Ascending aorta (tissue), 2 donors: Measurements from ENCODE around the gene FRMD3. TPM values are rescaled to one million over a fixed set of nuclear protein-coding genes. Genes with fewer than 3 reads are reported as not detected.

Experiments
- DNase-seq, 2 donors: peaks; one replicate each; pipeline ENCODE4 v3.0.0-alpha.2; 2019; ENCODE audit warnings: low spot score in 2 of 2
- H3K27ac ChIP-seq, 2 donors: fragments of 200-600 bp; sonication (generic); one replicate each; pipeline ENCODE4 v1.5.1; 2016 to 2017; ENCODE audit warnings: mild to moderate bottlenecking in 1 of 2
- H3K27me3 ChIP-seq: fragments of 200-600 bp; sonication (generic); one replicate; pipeline ENCODE4 v1.5.1; 2017
- H3K36me3 ChIP-seq, 2 donors: fragments of 200-600 bp; sonication (generic); one replicate each; pipeline ENCODE4 v1.5.1; 2016
- H3K4me1 ChIP-seq, 2 donors: fragments of 200-600 bp; sonication (generic); one replicate each; pipeline ENCODE4 v1.5.1; 2016 to 2017; ENCODE audit warnings: mild to moderate bottlenecking in 1 of 2
- H3K4me3 ChIP-seq, 2 donors: fragments of 200-600 bp; sonication (generic); one replicate each; pipeline ENCODE4 v1.5.1; 2016 to 2017; ENCODE audit warnings: mild to moderate bottlenecking in 1 of 2
- H3K9me3 ChIP-seq, 2 donors: fragments of 200-600 bp; sonication (generic); one replicate each; pipeline ENCODE4 v1.5.1; 2016
- intact Hi-C: fragments of 100-400 bp; cut with DNase I; formaldehyde crosslinking; loops from one replicate; pipeline ENCODE4 v1.15.1; 2023
- total RNA-seq: library from RNA; depleted of rRNA; stranded (reverse); fragments of >200 nt; gene quantifications from one replicate; pipeline ENCODE4 v1.1.0, GENCODE V29; 2016
- TF ChIP-seq, protein P1 (sequence below), 3 experiments: fragments of 200-600 bp in 2 of 3; fragments of 450-650 bp in 1 of 3; sonication (generic) in 2 of 3; IDR thresholded peaks; one replicate each; pipeline ENCODE4 v1.5.1; 2016 to 2019; ENCODE audit warnings: antibody characterized with exemption in 3 of 3, mild to moderate bottlenecking in 1 of 3, moderate library complexity in 1 of 3

FRMD3 gene
- total RNA-seq, 1 donor from 2014 or later = 8.5 TPM

DNA sequence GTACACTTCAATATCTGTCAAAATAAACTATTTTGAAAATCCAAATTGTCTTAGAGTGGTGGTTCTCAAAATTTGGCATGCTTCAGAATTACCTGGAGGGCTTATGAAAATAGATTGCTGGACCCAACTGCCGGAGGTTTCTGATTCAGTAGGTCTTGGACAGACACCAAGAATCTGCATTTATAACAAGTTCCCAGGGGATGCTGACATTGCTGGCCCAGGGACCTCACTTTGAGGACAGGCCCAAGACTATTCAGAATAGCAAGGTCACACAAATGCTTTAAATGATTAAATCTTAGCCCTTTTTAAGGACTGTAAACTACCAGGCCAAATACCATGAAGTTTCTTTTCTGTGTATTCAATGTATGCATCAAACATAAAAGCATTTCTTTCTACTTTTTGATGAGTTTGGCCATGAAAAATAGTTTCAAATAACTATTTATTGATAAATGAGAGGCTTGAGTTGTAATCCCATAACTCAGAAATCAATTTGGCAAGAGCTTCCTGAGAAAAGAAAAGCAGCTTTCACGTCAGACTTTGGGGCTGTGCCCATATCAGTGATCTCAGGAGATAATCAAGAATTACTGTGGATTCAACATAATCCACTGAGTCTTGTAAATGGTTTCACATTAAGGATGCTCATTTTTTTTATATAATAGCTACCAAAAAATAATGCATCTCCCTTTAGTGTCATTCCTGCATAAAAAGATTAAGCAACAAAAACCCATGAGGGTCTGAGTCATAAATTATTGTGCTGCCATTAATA, 191.4 kb downstream of the FRMD3 start:
- Histone ChIP-seq H3K27me3 (no peaks in the 10 kb centered on the region), H3K36me3 (no peaks in the 10 kb centered on the region), H3K9me3 (no peaks in the 10 kb centered on the region), H3K4me1 (peaks cover 0 to 4% of the 10 kb centered on the region in 2 donors), H3K4me3 (no peak overlapping the region), H3K27ac (no peak overlapping the region)
- TF ChIP-seq, protein P1, sequence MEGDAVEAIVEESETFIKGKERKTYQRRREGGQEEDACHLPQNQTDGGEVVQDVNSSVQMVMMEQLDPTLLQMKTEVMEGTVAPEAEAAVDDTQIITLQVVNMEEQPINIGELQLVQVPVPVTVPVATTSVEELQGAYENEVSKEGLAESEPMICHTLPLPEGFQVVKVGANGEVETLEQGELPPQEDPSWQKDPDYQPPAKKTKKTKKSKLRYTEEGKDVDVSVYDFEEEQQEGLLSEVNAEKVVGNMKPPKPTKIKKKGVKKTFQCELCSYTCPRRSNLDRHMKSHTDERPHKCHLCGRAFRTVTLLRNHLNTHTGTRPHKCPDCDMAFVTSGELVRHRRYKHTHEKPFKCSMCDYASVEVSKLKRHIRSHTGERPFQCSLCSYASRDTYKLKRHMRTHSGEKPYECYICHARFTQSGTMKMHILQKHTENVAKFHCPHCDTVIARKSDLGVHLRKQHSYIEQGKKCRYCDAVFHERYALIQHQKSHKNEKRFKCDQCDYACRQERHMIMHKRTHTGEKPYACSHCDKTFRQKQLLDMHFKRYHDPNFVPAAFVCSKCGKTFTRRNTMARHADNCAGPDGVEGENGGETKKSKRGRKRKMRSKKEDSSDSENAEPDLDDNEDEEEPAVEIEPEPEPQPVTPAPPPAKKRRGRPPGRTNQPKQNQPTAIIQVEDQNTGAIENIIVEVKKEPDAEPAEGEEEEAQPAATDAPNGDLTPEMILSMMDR (IDR thresholded peaks at IDR 0.05) = no peak
- intact Hi-C loops = no loop called here
- no peak for DNase-seq

DNA sequence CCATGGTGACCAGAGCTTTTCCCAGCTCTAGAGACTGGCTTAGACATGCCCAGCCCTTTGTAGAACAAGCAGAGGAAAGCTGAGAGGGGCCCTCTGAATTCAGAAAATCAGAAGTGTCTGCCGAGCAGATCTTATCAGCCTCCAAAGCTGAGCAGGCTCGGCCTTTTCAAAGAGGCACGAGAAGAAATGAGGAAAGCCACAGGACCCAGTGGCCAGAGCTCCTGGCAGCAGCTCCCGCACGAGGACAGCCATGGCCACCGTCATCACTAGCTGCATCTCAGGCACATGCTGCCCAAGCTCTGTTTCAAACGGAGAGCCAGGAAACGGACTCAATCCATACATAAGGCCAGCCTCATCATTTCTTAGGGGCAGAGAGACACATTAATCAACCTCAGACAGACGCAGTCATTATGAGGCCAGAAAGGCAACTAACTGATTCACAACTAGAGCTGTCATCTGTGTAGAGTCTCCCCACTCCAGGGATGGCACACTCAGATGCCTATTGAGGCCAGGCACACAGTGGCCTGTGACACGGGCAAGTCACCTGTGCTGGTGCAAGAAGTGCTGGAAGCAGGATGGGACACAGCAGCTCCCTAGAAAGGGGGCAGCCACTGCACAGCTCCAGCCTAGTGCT, 194.7 kb downstream of the FRMD3 start:
- intact Hi-C loops = no loop called here
- no peak for DNase-seq

DNA sequence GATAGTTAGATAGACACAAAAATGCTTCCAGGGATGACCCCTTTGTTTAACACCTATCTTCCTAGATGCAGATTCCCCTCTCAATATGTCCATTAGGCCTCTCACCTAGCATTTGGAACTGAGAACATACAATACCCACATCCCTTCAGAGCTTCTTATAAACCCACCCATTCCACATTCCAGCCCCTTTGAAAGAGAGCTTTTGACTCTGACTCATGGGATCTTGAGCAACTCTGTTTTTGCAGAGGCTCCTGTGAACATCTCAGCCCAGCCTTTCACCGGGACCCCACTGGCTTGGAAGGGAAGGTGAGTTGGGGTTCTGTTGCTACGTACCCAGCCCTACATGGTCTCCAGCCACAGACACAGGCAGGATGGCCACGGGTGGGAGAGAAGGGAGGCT, 195.5 kb downstream of the FRMD3 start:
- H3K4me3 ChIP-seq = no peak overlapping the region
- TF ChIP-seq, protein P1 (IDR thresholded peaks at IDR 0.05) = no peak
- no peak for DNase-seq
- no peaks in the 10 kb centered on the region for H3K27me3 ChIP-seq
- H3K36me3 ChIP-seq = no peaks in the 10 kb centered on the region
- H3K4me1 ChIP-seq = peaks cover 0 to 9% of the 10 kb centered on the region in 2 donors
- no peaks in the 10 kb centered on the region for H3K9me3 ChIP-seq
- no peak overlapping the region for H3K27ac ChIP-seq
- intact Hi-C loops = no loop called here

More for the DNA sequence above, 194.7 kb downstream of the FRMD3 start:
- Histone ChIP-seq H3K4me3 (no peak overlapping the region), H3K4me1 (peaks cover 0 to 9% of the 10 kb centered on the region in 2 donors), H3K9me3 (no peaks in the 10 kb centered on the region), H3K36me3 (no peaks in the 10 kb centered on the region), H3K27me3 (no peaks in the 10 kb centered on the region), H3K27ac (no peak overlapping the region)
- TF ChIP-seq, protein P1 (IDR thresholded peaks at IDR 0.05) = no peak

DNA sequence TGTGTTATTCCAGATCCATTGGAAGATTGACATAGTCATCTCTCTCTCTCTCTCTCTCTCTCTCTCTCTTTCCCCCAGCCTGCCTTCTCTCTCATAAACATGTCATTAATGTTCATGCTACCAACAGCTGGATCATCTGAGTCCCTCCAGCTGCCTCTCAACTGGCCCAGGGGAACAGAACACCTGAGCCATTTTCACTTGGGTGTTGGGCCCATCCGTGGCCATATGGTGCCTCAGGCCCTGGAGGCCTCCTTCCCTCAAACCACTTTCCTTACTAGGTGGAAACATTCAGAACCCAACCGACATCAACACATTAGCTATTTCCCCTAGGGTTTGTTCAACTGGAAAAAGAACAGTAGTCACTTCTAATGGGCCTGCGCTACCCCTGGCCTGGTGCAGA, 196.2 kb downstream of the FRMD3 start:
- DNase-seq = no peak
- Histone ChIP-seq H3K27ac (no peak overlapping the region), H3K36me3 (no peaks in the 10 kb centered on the region), H3K9me3 (no peaks in the 10 kb centered on the region), H3K27me3 (no peaks in the 10 kb centered on the region), H3K4me3 (no peak overlapping the region), H3K4me1 (peaks cover 0 to 9% of the 10 kb centered on the region in 2 donors)
- intact Hi-C loops = no loop called here
- TF ChIP-seq, protein P1 (IDR thresholded peaks at IDR 0.05) = no peak

DNA sequence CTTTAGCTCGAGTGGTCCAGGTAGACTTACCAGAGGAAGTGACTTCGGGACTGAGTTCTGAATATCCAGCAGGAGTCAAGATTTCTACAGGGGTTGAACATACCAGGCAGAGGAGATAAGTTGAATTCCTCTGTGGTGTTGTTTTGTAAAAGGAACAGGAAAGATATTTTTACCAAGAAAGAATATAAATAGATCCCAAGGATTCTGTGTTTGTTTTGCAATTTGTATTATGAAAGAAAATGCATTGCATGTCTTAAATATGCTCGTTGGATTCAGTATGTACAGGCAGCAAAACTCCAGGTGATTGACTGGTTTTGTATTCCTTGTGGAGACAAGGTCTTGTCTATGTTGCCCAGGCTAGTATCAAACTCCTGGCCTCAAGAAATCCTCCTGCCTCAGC, 197.8 kb downstream of the FRMD3 start:
- no peak for DNase-seq
- Histone ChIP-seq H3K9me3 (no peaks in the 10 kb centered on the region), H3K27me3 (no peaks in the 10 kb centered on the region), H3K4me1 (peaks cover 0 to 4% of the 10 kb centered on the region in 2 donors), H3K36me3 (no peaks in the 10 kb centered on the region), H3K4me3 (no peak overlapping the region), H3K27ac (peak overlapping the region in 1 of 2 donors; percentile 19)
- intact Hi-C loops = no loop called here
- TF ChIP-seq, protein P1 (IDR thresholded peaks at IDR 0.05) = no peak
